ENCODE data around the gene SLC25A22.
A peak's percentile ranks its signal among the peaks of the same experiment; 100 is the strongest.

The SLC25A22 gene

DNA sequence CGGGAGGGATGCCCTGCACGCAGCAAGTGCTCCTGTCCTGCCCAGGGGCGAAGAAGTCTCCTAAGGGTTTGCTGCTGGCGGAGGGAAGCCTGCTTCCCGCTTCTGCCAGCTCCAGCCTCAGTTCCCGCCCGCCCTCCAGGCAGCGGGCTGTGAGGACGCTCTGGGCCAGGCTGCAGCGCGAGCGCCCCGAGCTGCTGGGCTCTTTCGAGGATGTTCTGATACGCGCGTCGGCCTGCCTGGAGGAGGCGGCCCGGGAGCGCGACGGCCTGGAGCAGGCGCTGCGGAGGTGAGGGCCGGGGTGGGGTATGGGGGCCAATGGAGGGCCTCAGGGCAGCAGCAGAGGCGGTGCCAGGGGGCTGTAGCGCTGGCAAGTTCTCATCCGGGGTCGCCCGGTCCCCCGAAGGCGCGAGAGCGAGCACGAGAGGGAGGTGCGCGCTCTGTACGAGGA, 31.8 kb upstream of the SLC25A22 start:
- H3K4me2 ChIP-seq = peak overlapping the region; percentile 99
- peaks cover 35% of the 10 kb centered on the region for H3K27me3 ChIP-seq (ENCODE audit: insufficient read depth, low read depth)
- H3K27ac ChIP-seq = no peak overlapping the region

DNA sequence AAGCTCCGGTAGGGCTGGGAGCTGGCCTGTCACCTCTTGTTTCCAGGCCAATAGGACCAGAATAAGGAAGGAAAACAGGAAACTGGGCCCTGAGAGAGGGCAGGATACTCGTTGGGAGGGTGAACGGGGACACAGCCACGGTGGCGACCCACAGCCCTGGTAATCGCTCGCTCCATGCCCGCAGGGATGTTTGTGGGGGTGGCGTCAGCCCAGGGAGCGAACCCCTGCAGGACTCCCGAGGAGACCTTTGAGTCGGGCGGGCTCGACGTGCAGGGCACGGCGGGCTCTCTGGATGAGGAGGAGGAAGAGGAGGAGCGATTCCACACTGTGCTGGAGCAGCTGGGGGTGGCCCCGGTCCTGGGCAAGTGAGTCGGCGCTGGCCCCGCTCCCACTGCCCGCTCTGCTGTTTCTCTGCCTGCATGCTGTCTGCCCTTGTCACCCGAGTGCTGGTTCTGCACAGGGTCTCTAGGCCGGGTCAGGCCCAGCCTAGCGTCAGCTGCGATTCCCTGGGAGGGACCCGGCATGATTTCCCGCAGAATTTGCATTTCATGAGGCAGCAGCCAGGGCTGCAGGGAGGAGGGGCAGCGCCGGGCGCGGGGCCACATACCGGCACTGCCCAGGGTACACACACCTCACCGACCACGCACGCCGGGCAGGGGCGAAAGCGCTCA, 31.2 kb upstream of the SLC25A22 start:
- TF ChIP-seq, protein P1, sequence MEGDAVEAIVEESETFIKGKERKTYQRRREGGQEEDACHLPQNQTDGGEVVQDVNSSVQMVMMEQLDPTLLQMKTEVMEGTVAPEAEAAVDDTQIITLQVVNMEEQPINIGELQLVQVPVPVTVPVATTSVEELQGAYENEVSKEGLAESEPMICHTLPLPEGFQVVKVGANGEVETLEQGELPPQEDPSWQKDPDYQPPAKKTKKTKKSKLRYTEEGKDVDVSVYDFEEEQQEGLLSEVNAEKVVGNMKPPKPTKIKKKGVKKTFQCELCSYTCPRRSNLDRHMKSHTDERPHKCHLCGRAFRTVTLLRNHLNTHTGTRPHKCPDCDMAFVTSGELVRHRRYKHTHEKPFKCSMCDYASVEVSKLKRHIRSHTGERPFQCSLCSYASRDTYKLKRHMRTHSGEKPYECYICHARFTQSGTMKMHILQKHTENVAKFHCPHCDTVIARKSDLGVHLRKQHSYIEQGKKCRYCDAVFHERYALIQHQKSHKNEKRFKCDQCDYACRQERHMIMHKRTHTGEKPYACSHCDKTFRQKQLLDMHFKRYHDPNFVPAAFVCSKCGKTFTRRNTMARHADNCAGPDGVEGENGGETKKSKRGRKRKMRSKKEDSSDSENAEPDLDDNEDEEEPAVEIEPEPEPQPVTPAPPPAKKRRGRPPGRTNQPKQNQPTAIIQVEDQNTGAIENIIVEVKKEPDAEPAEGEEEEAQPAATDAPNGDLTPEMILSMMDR (conservative IDR thresholded peaks at IDR 0.05; ENCODE audit: low read depth, low read length) = no peak
- no peaks in the 10 kb centered on the region for H3K36me3 ChIP-seq (ENCODE audit: insufficient read depth)
- H3K9ac ChIP-seq = no peak overlapping the region
- H3K4me1 ChIP-seq (ENCODE audit: low read depth, poor library complexity, severe bottlenecking) = peaks cover 64% of the 10 kb centered on the region
- H3K4me2 ChIP-seq = peak overlapping the region; percentile 99
- no peak overlapping the region for H3K4me3 ChIP-seq (IDR thresholded peaks at IDR 0.05; ENCODE audit: insufficient read depth, low read depth, low read length)
- no peaks in the 10 kb centered on the region for H4K20me1 ChIP-seq (ENCODE audit: insufficient read depth)
- peaks cover 35% of the 10 kb centered on the region for H3K27me3 ChIP-seq (ENCODE audit: insufficient read depth, low read depth)
- H2AFZ ChIP-seq (ENCODE audit: low read depth) = peak overlapping the region; percentile 60; the same call in 1 of the 2 replicates
- no peaks in the 10 kb centered on the region for H3K79me2 ChIP-seq (ENCODE audit: insufficient read depth, low read depth)
- H3K27ac ChIP-seq = no peak overlapping the region

More for the DNA sequence above, 31.8 kb upstream of the SLC25A22 start:
- Histone ChIP-seq H3K36me3 (ENCODE audit: insufficient read depth) (no peaks in the 10 kb centered on the region), H4K20me1 (ENCODE audit: insufficient read depth) (no peaks in the 10 kb centered on the region), H3K4me1 (ENCODE audit: low read depth, poor library complexity, severe bottlenecking) (peaks cover 64% of the 10 kb centered on the region), H3K79me2 (ENCODE audit: insufficient read depth, low read depth) (no peaks in the 10 kb centered on the region), H3K4me3 (IDR thresholded peaks at IDR 0.05; ENCODE audit: insufficient read depth, low read depth, low read length) (no peak overlapping the region), H3K9ac (no peak overlapping the region), H2AFZ (ENCODE audit: low read depth) (peak overlapping the region; percentile 60; the same call in 1 of the 2 replicates)
- TF ChIP-seq, protein P1 (conservative IDR thresholded peaks at IDR 0.05; ENCODE audit: low read depth, low read length) = no peak

DNA sequence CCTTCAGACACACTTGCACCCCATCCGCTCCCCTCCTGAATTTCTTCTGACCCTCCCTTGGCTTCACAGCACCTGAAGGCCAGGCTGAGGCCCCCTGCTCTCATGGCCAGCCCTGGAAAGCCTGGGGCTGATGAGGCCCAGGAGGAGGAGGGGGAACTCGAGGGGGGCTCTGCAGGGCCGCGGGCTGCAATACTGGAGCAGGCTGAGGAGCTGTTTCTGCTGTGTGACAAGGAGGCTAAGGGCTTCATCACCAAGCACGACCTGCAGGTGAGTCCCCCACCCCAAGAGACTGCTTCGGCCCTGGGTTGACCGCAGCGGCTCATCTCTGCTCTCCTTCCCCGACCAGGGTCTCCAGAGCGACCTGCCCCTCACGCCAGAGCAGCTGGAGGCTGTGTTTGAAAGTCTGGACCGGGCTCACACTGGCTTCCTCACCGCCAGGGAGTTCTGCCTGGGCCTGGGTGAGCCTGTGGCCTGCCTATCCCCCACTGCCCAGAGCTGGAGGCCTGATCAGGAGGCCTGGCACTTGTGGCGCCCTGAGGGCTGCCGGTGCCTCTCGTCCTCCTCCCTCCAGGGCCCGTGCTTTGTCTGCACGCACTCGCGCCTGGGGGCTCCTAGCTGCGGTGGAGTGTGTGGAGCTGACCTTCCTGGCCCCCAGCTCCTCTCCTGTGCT, 30.6 kb upstream of the SLC25A22 start:
- no peak overlapping the region for H3K4me3 ChIP-seq (IDR thresholded peaks at IDR 0.05; ENCODE audit: insufficient read depth, low read depth, low read length)
- no peaks in the 10 kb centered on the region for H3K36me3 ChIP-seq (ENCODE audit: insufficient read depth)
- peaks cover 35% of the 10 kb centered on the region for H3K27me3 ChIP-seq (ENCODE audit: insufficient read depth, low read depth)
- peaks cover 59% of the 10 kb centered on the region for H3K4me1 ChIP-seq (ENCODE audit: low read depth, poor library complexity, severe bottlenecking)
- no peaks in the 10 kb centered on the region for H3K79me2 ChIP-seq (ENCODE audit: insufficient read depth, low read depth)
- no peak overlapping the region for H3K9ac ChIP-seq
- TF ChIP-seq, protein P1 (conservative IDR thresholded peaks at IDR 0.05; ENCODE audit: low read depth, low read length) = no peak
- no peaks in the 10 kb centered on the region for H4K20me1 ChIP-seq (ENCODE audit: insufficient read depth)
- no peak overlapping the region for H3K27ac ChIP-seq
- peak overlapping the region; percentile 99; the same call in 1 of the 2 replicates for H3K4me2 ChIP-seq
- no peak overlapping the region for H2AFZ ChIP-seq (ENCODE audit: low read depth)

DNA sequence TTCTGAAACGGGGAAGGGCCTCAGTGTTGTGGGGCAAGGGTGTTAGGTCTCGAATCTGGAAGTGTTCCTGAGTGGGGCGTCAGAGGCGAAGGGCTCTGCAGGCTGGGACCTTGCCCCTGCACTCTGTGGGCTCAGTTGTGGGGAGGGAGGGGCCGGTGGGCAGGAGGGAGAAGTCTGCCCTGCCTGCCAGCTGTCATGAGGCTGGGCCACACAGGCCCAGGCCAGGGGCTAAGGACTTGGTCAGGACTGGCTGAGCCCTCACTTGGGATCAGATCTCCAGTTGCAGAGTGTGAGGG, 29.8 kb upstream of the SLC25A22 start, which contains the start of gene CRACR2B:
TSS of gene CRACR2B (plus strand) at position 23 of the 296 bp plus-strand sequence. CDS start 689 bp downstream, outside the sequence.
- peak within 1 kb of the TSS; percentile 76 for H2AFZ ChIP-seq (ENCODE audit: low read depth)

More for the DNA sequence above, 29.8 kb upstream of the SLC25A22 start, which contains the start of gene CRACR2B:
- Histone ChIP-seq H3K4me3 (IDR thresholded peaks at IDR 0.05; ENCODE audit: insufficient read depth, low read depth, low read length) (no peak within 1 kb of the TSS), H3K27ac (no peak within 1 kb of the TSS), H3K79me2 (ENCODE audit: insufficient read depth, low read depth) (no peaks in the 10 kb centered on the region), H3K4me2 (peak within 1 kb of the TSS; percentile 98), H4K20me1 (ENCODE audit: insufficient read depth) (no peaks in the 10 kb centered on the region), H3K27me3 (ENCODE audit: insufficient read depth, low read depth) (peaks cover 35% of the 10 kb centered on the region), H3K9ac (peak within 1 kb of the TSS; percentile 35; the same call in 1 of the 2 replicates), H3K4me1 (ENCODE audit: low read depth, poor library complexity, severe bottlenecking) (peaks cover 59% of the 10 kb centered on the region), H3K36me3 (ENCODE audit: insufficient read depth) (no peaks in the 10 kb centered on the region)
- TF ChIP-seq, protein P1 (conservative IDR thresholded peaks at IDR 0.05; ENCODE audit: low read depth, low read length) = no peak
